A673 (cell line): Measurements from ENCODE around the gene HBZ. TPM values are rescaled to one million over a fixed set of nuclear protein-coding genes. Genes with fewer than 3 reads are reported as not detected.

Source experiments
- BruUV-seq: library from RNA; stranded (reverse); fragments of 400-500 nt; replicated peaks from 2 replicates; lab custom pipeline; 2021; lab: Mats Ljungman, UMichigan
- CTCF ChIA-PET: fragments of 300-600 bp; sonication (Branson Sonifier 250); formaldehyde crosslinking; loops from one replicate; lab custom pipeline; 2022; ENCODE audit warnings: antibody characterized with exemption; lab: Charles Lee
- POLR2A ChIA-PET: fragments of 300-600 bp; sonication (Branson Sonifier 250); formaldehyde crosslinking; loops from one replicate; lab custom pipeline; 2022; ENCODE audit warnings: antibody characterized with exemption; ENCODE audit not compliant: low non-redundant PET; lab: Charles Lee
- DNase-seq: peaks from one replicate; pipeline ENCODE4 v3.0.0-alpha.2; 2015; ENCODE audit warnings: low spot score
- H3K27ac ChIP-seq: fragments of 200-600 bp; sonication (generic); 2 replicates; pipeline ENCODE4 v1.5.1; 2016; ENCODE audit warnings: mixed run types, low read depth, mild to moderate bottlenecking, mixed read lengths, antibody characterized with exemption, low read length; ENCODE audit not compliant: poor library complexity, severe bottlenecking
- H3K27me3 ChIP-seq: fragments of 200-600 bp; sonication (generic); replicated peaks from 2 replicates; pipeline ENCODE4 v1.6.1; 2017; ENCODE audit warnings: mixed run types, low read depth, mild to moderate bottlenecking, mixed read lengths, antibody characterized with exemption, low read length; ENCODE audit not compliant: insufficient read depth, poor library complexity
- H3K36me3 ChIP-seq: fragments of 200-600 bp; sonication (generic); 2 replicates; pipeline ENCODE4 v1.6.1; 2016; ENCODE audit warnings: mixed run types, mild to moderate bottlenecking, mixed read lengths, antibody characterized with exemption, low read length; ENCODE audit not compliant: insufficient read depth, poor library complexity, severe bottlenecking
- H3K4me1 ChIP-seq: fragments of 200-600 bp; sonication (generic); 2 replicates; pipeline ENCODE4 v1.6.1; 2017; ENCODE audit warnings: mixed run types, mild to moderate bottlenecking, mixed read lengths, antibody characterized with exemption, low read length; ENCODE audit not compliant: insufficient read depth, poor library complexity, severe bottlenecking
- H3K4me3 ChIP-seq: fragments of 200-600 bp; sonication (generic); 2 replicates; pipeline ENCODE4 v1.5.1; 2016; ENCODE audit warnings: low read depth, mixed run types, mild to moderate bottlenecking, mixed read lengths, low read length; ENCODE audit not compliant: poor library complexity, severe bottlenecking
- H3K9me3 ChIP-seq: fragments of 200-600 bp; sonication (generic); 2 replicates; pipeline ENCODE4 v1.6.1; 2016; ENCODE audit warnings: mixed run types, low read depth, mild to moderate bottlenecking, mixed read lengths, antibody characterized with exemption, low read length; ENCODE audit not compliant: poor library complexity, severe bottlenecking
- EZH2 ChIP-seq: fragments of 200-600 bp; sonication (generic); IDR thresholded peaks from 2 replicates; pipeline ENCODE4 v1.6.1; 2017; ENCODE audit warnings: borderline replicate concordance, low read depth, mild to moderate bottlenecking, mixed read lengths, antibody characterized with exemption, low read length; ENCODE audit not compliant: poor library complexity, severe bottlenecking
- intact Hi-C: fragments of 100-400 bp; cut with micrococcal nuclease; formaldehyde crosslinking; loops from one replicate; pipeline ENCODE4 v1.10.0; 2022; ENCODE audit not compliant: unreplicated experiment
- total RNA-seq: library from RNA; stranded (reverse); gene quantifications from 2 replicates; pipeline ENCODE4 v1.2.3, GENCODE V29; 2021
- TF ChIP-seq, protein P1 (sequence below): fragments of 300-800, 200-600 bp; sonication (generic); conservative IDR thresholded peaks from 2 replicates; pipeline ENCODE4 v1.5.1; 2017; ENCODE audit warnings: low read depth, mild to moderate bottlenecking, antibody characterized with exemption, low read length, moderate library complexity, mixed read lengths

The HBZ gene
- total RNA-seq, 1 experiment from 2014 or later = not detected

DNA sequence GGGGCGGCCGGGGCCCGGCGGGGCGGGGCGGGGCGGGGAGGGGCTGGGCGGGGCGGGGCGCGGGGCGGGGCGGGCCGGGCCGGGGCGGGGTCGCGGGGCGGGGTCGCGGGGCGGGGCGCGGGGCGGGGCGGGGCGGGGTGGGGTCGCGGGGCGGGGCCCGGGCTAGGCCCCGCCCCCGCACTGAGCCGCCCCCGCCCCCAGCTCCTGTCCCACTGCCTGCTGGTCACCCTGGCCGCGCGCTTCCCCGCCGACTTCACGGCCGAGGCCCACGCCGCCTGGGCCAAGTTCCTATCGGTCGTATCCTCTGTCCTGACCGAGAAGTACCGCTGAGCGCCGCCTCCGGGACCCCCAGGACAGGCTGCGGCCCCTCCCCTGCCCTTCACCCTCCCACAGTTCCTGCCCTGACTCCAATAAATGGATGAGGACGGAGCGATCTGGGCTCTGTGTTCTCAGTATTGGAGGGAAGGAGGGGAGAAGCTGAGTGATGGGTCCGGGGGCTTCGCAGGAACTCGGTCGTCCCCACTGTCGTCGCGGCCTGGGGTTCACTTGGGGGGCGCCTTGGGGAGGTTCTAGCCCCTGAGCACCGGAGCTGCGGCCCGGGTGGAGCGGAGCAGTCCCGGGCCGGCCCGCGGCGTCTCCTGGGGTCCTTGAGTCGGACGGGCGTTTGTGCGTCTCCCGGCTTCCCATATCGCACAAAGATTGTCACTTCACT lies 12.5 kb downstream of the HBZ start:
- TF ChIP-seq EZH2 = no peak
- TF ChIP-seq, protein P1, sequence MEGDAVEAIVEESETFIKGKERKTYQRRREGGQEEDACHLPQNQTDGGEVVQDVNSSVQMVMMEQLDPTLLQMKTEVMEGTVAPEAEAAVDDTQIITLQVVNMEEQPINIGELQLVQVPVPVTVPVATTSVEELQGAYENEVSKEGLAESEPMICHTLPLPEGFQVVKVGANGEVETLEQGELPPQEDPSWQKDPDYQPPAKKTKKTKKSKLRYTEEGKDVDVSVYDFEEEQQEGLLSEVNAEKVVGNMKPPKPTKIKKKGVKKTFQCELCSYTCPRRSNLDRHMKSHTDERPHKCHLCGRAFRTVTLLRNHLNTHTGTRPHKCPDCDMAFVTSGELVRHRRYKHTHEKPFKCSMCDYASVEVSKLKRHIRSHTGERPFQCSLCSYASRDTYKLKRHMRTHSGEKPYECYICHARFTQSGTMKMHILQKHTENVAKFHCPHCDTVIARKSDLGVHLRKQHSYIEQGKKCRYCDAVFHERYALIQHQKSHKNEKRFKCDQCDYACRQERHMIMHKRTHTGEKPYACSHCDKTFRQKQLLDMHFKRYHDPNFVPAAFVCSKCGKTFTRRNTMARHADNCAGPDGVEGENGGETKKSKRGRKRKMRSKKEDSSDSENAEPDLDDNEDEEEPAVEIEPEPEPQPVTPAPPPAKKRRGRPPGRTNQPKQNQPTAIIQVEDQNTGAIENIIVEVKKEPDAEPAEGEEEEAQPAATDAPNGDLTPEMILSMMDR = no peak
- no TSS peak for BruUV-seq
- H3K36me3 ChIP-seq = no peaks in the 10 kb centered on the region
- CTCF ChIA-PET = no interaction called here
- intact Hi-C loops = no loop called here
- no peaks in the 10 kb centered on the region for H3K9me3 ChIP-seq
- no peak overlapping the region for H3K27ac ChIP-seq
- H3K4me3 ChIP-seq = peak overlapping the region; percentile 38
- H3K4me1 ChIP-seq = peaks cover 16% of the 10 kb centered on the region
- DNase-seq = no peak
- H3K27me3 ChIP-seq = peaks cover 20% of the 10 kb centered on the region
- POLR2A ChIA-PET = no interaction called here

DNA sequence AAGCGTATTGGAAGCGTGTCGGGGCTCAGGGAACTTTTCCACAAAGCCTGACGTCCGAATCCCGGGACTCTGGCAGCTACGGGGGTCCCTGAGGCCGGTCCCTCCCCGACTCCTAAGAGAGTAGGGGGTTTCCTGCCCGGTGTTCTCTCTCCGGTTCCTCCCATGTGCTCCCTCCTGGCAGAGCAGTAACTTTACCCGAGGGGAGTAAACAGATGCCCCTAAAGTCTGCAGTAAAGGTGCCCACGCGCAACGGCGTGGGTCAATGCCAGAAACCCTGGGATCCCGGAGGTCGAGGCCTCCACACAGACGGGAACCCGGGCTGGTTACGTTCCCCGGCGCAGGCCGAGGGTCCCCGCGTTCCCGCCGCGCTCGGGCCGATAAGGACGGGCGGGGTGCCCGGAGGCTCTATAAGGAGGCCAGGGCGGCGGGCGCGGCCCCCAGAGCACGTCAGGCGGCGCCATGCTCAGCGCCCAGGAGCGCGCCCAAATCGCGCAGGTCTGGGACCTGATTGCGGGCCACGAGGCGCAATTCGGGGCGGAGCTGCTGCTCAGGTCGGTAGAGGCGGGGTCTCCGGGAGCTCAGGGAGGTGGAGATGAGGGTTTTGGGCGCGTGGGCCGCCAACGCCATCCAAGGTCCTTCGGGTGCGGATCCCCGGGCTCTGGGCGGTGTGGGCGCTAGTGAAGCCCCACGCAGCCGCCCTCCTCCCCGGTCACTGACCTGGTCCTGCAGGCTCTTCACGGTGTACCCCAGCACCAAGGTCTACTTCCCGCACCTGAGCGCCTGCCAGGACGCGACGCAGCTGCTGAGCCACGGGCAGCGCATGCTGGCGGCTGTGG lies 13.3 kb downstream of the HBZ start, which contains the start of gene HBM:
Gene HBM (plus strand): TSS at position 440 of the 836 bp plus-strand sequence. CDS start 20 bp downstream, at position 460.
- TF ChIP-seq EZH2 = peak; percentile 25
- TF ChIP-seq, protein P1 = no peak
- BruUV-seq = no TSS peak
- POLR2A ChIA-PET = no interaction called here
- Histone ChIP-seq H3K27ac (no peak within 1 kb of the TSS), H3K27me3 (peaks cover 20% of the 10 kb centered on the region), H3K4me1 (peaks cover 22% of the 10 kb centered on the region), H3K36me3 (no peaks in the 10 kb centered on the region), H3K9me3 (no peaks in the 10 kb centered on the region), H3K4me3 (peak within 1 kb of the TSS; percentile 38)
- CTCF ChIA-PET = no interaction called here
- DNase-seq = no peak
- intact Hi-C loops = no loop called here

DNA sequence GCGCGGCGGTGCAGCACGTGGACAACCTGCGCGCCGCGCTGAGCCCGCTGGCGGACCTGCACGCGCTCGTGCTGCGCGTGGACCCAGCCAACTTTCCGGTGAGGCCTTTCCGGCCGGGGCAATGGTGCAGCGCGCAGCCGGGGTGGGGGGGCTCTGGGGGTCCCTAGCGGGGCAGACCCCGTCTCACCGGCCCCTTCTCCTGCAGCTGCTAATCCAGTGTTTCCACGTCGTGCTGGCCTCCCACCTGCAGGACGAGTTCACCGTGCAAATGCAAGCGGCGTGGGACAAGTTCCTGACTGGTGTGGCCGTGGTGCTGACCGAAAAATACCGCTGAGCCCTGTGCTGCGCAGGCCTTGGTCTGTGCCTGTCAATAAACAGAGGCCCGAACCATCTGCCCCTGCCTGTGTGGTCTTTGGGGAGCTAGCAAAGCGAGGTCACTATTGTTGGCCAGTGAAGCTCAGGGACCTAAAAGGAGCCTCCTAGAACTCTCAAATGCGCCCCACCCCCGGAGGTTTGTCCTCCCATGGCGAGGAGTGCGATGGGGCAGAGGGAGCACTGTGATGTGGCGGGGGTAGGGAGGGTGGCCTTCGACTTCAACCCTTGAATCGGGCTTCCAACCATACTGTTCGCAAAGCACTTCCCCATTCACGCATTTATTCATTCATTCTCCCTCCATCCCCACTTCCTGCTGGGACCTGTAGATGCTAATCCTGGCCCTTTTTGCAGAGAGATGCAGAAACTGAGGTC lies 14.1 kb downstream of the HBZ start:
- Histone ChIP-seq H3K27me3 (peaks cover 20% of the 10 kb centered on the region), H3K9me3 (no peaks in the 10 kb centered on the region), H3K27ac (no peak overlapping the region), H3K4me1 (peaks cover 22% of the 10 kb centered on the region), H3K4me3 (peak overlapping the region; percentile 38), H3K36me3 (no peaks in the 10 kb centered on the region)
- TF ChIP-seq EZH2 = no peak
- TF ChIP-seq, protein P1 = no peak
- DNase-seq = no peak
- intact Hi-C loops = no loop called here
- ChIA-PET CTCF (no interaction called here), POLR2A (no interaction called here)
- no TSS peak for BruUV-seq
